ENCODE measurements around the gene MUC13. TPM values are rescaled to one million over a fixed set of nuclear protein-coding genes. Genes with fewer than 3 reads are reported as not detected.

Gene MUC13
- total RNA-seq, 4 donors from 2014 or later, result 0.19 TPM; not detected in 3

DNA sequence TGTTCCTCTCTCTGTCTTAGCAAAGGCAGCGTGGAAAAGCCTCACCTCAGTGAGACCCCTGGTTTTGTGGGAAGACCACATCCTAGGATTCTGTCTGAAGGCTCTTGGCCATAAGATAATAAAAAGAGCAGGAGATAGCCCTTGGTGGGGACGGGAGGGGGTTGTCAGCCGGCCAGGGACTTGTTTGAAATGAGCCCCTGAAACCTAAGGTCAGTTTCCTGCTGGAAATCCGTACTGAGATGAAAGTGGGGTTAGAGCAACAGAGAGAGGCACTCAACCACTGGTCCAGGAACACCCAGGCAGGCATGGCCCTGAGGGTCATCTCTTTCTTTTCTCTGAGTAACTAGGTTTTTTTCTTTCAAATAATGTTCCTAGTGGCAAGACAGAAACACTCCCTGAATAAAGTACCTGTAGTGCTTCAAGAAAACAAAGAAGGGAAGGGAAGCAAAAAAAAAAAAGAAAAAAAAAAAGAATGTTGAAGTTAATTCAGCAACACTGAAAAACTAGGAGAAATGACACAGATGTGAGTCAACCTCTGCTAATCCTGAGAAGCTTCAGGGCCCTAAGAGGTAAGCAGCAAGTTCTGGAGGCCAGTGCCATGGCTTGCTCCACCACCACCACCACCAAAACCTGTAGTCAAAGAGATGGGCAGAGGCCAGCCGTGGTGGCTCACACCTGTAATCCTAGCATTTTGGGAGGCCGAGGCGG is 50.6 kb downstream of the MUC13 start:
- Histone ChIP-seq H3K4me1 (peaks cover 25 to 86% (median 40%) of the 10 kb centered on the region in 3 donors), H3K9me3 (no peaks in the 10 kb centered on the region), H3K36me3 (no peaks in the 10 kb centered on the region), H3K27me3 (peaks cover 0 to 13% (median 0%) of the 10 kb centered on the region in 4 donors), H3K4me3 (no peak overlapping the region), H3K27ac (peak overlapping the region in 3 of 4 donors; percentile 26 to 95 (median 42))
- TF ChIP-seq, protein P1, sequence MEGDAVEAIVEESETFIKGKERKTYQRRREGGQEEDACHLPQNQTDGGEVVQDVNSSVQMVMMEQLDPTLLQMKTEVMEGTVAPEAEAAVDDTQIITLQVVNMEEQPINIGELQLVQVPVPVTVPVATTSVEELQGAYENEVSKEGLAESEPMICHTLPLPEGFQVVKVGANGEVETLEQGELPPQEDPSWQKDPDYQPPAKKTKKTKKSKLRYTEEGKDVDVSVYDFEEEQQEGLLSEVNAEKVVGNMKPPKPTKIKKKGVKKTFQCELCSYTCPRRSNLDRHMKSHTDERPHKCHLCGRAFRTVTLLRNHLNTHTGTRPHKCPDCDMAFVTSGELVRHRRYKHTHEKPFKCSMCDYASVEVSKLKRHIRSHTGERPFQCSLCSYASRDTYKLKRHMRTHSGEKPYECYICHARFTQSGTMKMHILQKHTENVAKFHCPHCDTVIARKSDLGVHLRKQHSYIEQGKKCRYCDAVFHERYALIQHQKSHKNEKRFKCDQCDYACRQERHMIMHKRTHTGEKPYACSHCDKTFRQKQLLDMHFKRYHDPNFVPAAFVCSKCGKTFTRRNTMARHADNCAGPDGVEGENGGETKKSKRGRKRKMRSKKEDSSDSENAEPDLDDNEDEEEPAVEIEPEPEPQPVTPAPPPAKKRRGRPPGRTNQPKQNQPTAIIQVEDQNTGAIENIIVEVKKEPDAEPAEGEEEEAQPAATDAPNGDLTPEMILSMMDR (IDR thresholded peaks at IDR 0.05), result no peak
- no peak for TF ChIP-seq POLR2A (IDR thresholded peaks at IDR 0.05)
- intact Hi-C loops (cut with DNase I), result no loop called here
- DNase-seq, result no peak
- WGBS, 2 donors, result 53 to 64% methylated on average over 7 of the region's 7 CpGs

DNA sequence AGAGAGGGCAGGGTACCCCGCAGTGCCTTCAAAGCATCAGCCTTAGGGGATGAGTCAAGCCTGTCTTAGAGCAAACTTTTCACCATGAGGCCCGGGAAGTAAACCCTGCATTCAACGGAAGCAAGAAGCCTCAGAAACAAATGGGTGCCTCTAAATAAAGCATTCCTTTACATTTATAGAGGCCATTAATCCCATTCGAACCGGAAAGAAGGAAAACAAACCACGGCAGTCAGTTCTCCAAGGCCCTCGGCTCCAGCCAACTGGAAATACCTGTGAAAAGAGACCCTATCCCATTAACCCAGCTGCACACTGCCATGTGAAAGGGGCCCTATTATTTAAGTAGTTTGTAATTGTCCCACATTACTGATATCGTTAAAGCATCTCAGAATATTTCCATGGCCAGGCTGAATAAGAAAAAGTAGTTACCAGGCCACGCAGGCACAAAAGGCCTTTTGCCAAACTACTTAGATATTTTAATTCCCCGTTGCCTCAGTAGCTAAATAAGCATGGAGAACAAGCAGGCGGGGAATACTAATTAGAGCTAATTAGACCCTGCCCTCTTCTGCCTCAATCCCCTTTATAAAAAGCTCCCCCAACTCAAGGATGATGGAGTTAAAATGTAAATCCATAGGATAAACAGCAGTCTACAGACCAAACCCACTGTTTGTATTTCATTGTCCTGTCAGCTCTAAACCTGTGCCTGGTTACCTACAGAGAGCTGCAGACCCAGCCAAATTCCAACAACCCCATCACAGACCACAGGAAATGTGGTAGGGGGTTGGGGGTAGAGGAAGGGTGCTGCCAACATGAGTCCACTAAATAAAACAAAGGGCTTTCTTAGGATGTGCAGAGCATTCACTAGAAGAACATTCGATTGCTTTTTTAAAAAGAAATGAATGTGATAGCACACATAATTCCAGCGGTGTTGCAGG is 51.5 kb downstream of the MUC13 start:
- Histone ChIP-seq H3K27ac (peak overlapping the region in 3 of 4 donors; percentile 26 to 95 (median 42)), H3K36me3 (no peaks in the 10 kb centered on the region), H3K4me3 (no peak overlapping the region), H3K9me3 (no peaks in the 10 kb centered on the region), H3K4me1 (peaks cover 30 to 88% (median 40%) of the 10 kb centered on the region in 3 donors), H3K27me3 (peaks cover 0 to 13% (median 0%) of the 10 kb centered on the region in 4 donors)
- TF ChIP-seq POLR2A (IDR thresholded peaks at IDR 0.05), result no peak
- TF ChIP-seq, protein P1 (IDR thresholded peaks at IDR 0.05), result no peak
- WGBS, 2 donors, result 71 to 81% methylated on average over 13 of the region's 13 CpGs
- intact Hi-C loops (cut with DNase I), result no loop called here
- DNase-seq, result no peak

DNA sequence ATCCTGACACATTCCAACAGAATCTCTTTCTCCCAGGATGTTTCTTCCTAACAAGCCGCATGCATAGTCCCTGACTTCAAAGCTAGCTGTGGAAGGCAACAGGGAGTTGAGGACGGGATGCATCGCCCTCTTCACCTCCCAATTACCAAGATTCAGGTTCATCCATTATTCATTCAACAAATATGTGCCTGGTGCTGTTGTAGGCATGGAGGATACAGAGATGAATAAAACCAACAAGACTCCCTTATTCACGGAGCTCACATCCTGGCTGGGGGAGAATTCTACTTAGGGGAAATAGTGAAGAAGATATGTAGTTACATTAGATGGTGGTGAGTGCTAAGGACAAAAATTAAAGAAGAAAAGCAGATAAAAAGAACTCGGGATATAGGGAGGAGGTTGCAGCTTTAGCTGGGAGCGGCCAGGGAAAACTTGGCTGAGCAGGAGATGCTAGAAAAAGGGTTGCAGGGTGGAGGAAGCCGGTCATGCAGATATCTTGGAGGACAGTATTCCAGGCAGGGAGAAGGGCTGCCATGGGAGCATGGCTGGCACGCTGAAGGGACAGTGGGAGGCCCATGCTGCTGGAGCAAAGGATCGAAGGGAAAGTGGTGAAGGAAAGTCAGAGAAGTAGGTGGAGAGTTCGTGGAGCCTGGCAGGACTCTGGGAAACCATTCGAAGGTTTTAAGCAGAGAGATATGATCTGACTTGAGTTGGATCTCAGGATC is 52.4 kb downstream of the MUC13 start:
- Histone ChIP-seq H3K36me3 (no peaks in the 10 kb centered on the region), H3K4me3 (no peak overlapping the region), H3K4me1 (peaks cover 36 to 89% (median 40%) of the 10 kb centered on the region in 3 donors), H3K27ac (peak overlapping the region in 2 of 4 donors; percentile 43 to 95), H3K9me3 (no peaks in the 10 kb centered on the region), H3K27me3 (peaks cover 0 to 13% (median 0%) of the 10 kb centered on the region in 4 donors)
- 82 to 86% methylated on average over 11 of the region's 11 CpGs for WGBS, 2 donors
- intact Hi-C loops (cut with DNase I), result no loop called here
- no peak for DNase-seq
- TF ChIP-seq, protein P1 (IDR thresholded peaks at IDR 0.05), result no peak
- no peak for TF ChIP-seq POLR2A (IDR thresholded peaks at IDR 0.05)

DNA sequence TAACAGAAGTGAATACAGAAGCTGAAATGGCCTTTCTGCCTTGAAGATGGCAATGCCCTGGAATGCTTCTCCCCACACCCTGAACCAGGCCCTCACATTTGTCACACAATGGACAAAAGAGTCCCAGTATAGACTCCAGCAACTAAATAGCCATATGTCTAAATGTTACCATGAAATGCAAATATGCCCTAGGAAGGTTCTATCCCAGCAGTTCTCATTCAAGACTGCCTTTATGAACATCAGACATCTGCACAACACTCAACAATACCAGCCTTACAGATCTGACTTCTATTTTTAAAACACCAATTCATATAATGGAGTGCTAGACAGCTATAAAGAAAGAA is 55.2 kb downstream of the MUC13 start:
- Histone ChIP-seq H3K4me3 (peak overlapping the region in 1 of 4 donors; percentile 15), H3K9me3 (no peaks in the 10 kb centered on the region), H3K4me1 (peaks cover 29 to 84% (median 30%) of the 10 kb centered on the region in 3 donors), H3K27me3 (no peaks in the 10 kb centered on the region), H3K36me3 (no peaks in the 10 kb centered on the region), H3K27ac (peak overlapping the region; percentile 69 to 87 (median 74))
- no peak for TF ChIP-seq POLR2A (IDR thresholded peaks at IDR 0.05)
- TF ChIP-seq, protein P1 (IDR thresholded peaks at IDR 0.05), result no peak
- DNase-seq, result no peak
- intact Hi-C loops (cut with DNase I), result no loop called here

All from esophagus squamous epithelium (tissue), 5 donors.